H1 (cell line): ENCODE measurements around the gene ANKS1B. TPM values are rescaled to one million over a fixed set of nuclear protein-coding genes. Genes with fewer than 3 reads are reported as not detected.

Experiments
- ATF2 ChIP-seq: IDR thresholded peaks from 2 replicates; pipeline ENCODE4 v1.6.1; 2012; ENCODE audit warnings: low read length, inconsistent platforms
- CTBP2 ChIP-seq: IDR thresholded peaks from 2 replicates; pipeline ENCODE4 v1.7.0; 2011; ENCODE audit warnings: borderline replicate concordance, mild to moderate bottlenecking, moderate library complexity, mixed read lengths, low read length; ENCODE audit not compliant: insufficient read depth, insufficient read length
- FOSL1 ChIP-seq: IDR thresholded peaks from 2 replicates; pipeline ENCODE4 v1.6.1; 2011; ENCODE audit warnings: mild to moderate bottlenecking, low read depth, low read length, moderate library complexity; ENCODE audit not compliant: insufficient read depth
- MAX ChIP-seq: IDR thresholded peaks from 2 replicates; pipeline ENCODE4 v1.6.1; 2012; ENCODE audit warnings: inconsistent platforms
- POLR2AphosphoS5 ChIP-seq: IDR thresholded peaks from 2 replicates; pipeline ENCODE4 v1.6.1; 2011; ENCODE audit warnings: low read depth, low read length
- ZNF274 ChIP-seq: IDR thresholded peaks from 2 replicates; pipeline ENCODE4 v1.7.0; 2012; ENCODE audit warnings: low read length, borderline replicate concordance; ENCODE audit errors: extremely low read depth
- polyA plus RNA-seq, 7 experiments: library from polyadenylated mRNA; depleted of rRNA in 3 of 7; stranded (reverse) in 5 of 7; unstranded in 2 of 7; fragments of >200 nt in 5 of 7; fragments of 200-250 nt in 2 of 7; gene quantifications; 1 replicate in 5 of 7; 2 replicates in 1 of 7; 4 replicates in 1 of 7; pipeline versions ENCODE4 v1.2.1 to v1.2.3, GENCODE V29; 2011 to 2013; ENCODE audit warnings: missing spikeins in 2 of 7, mixed read lengths in 2 of 7
- total RNA-seq: library from RNA; stranded (reverse); fragmentation: NEBNext Ultra II Directional; extraction: Animal tissue kit (Norgen Biotek cat#: 25700); gene quantifications from 2 replicates; pipeline ENCODE4 v1.2.1, GENCODE V29; 2021

ANKS1B gene
- total and polyA plus RNA-seq, 2 of the 8 experiments (the other 6 are each of a cell fraction or from before 2014, with no cell fraction given) = 2.7 to 6.1 TPM

GRCh38 chr12:99528478-99528877, 456.3 kb downstream of the ANKS1B start (continued):
- TF ChIP-seq MAX (no peak), ATF2 (no peak), FOSL1 (no peak), CTBP2 (no peak), ZNF274 (no peak), POLR2AphosphoS5 (no peak)
- TF ChIP-seq, all 59 proteins: peak for 0
